MM.1S (cell line): ENCODE data around the gene ACTN4.

Source experiments
- DNase-seq: peaks from one replicate; pipeline ENCODE4 v3.0.0-alpha.2; 2015
- H2AFZ ChIP-seq: fragments of 300-600 bp; sonication (generic); 2 replicates; pipeline ENCODE4 v1.6.0; 2016; ENCODE audit warnings: antibody characterized with exemption, low read length
- H3F3A ChIP-seq: fragments of 300-600 bp; sonication (generic); 2 replicates; pipeline ENCODE4 v1.6.1; 2016; ENCODE audit warnings: mild to moderate bottlenecking, antibody characterized with exemption, low read length, moderate library complexity, mixed read lengths; ENCODE audit not compliant: insufficient read depth
- H3K27ac ChIP-seq: fragments of 300-600 bp; sonication (generic); 2 replicates; pipeline ENCODE4 v1.5.1; 2016; ENCODE audit warnings: mild to moderate bottlenecking, low read length
- H3K27me3 ChIP-seq: fragments of 300-600 bp; sonication (generic); replicated peaks from 2 replicates; pipeline ENCODE4 v1.6.0; 2016; ENCODE audit warnings: low read length; ENCODE audit not compliant: insufficient read depth
- H3K36me3 ChIP-seq: fragments of 300-600 bp; sonication (generic); replicated peaks from 2 replicates; pipeline ENCODE4 v1.6.1; 2016; ENCODE audit warnings: mild to moderate bottlenecking, low read length, mixed read lengths; ENCODE audit not compliant: insufficient read depth
- H3K4me1 ChIP-seq: fragments of 300-600 bp; sonication (generic); 2 replicates; pipeline ENCODE4 v1.6.1; 2016; ENCODE audit warnings: low read length, mixed read lengths
- H3K4me2 ChIP-seq: fragments of 300-600 bp; sonication (generic); 2 replicates; pipeline ENCODE4 v1.6.0; 2016; ENCODE audit warnings: low read depth, low read length
- H3K4me3 ChIP-seq: fragments of 300-600 bp; sonication (generic); 2 replicates; pipeline ENCODE4 v1.5.1; 2016; ENCODE audit warnings: low read length, mixed read lengths
- H3K79me2 ChIP-seq: fragments of 300-600 bp; sonication (generic); 2 replicates; pipeline ENCODE4 v1.6.1; 2016; ENCODE audit warnings: mixed run types, low read length, mixed read lengths
- H3K9ac ChIP-seq: fragments of 300-600 bp; sonication (generic); 2 replicates; pipeline ENCODE4 v1.6.1; 2016; ENCODE audit warnings: low read length, mixed read lengths
- H3K9me2 ChIP-seq: fragments of 300-600 bp; sonication (generic); replicated peaks from 2 replicates; pipeline ENCODE4 v1.6.1; 2016; ENCODE audit warnings: mild to moderate bottlenecking, low read length, mixed read lengths; ENCODE audit not compliant: insufficient read depth
- H3K9me3 ChIP-seq: fragments of 300-600 bp; sonication (generic); replicated peaks from 2 replicates; pipeline ENCODE4 v1.6.1; 2016; ENCODE audit warnings: mild to moderate bottlenecking, low read length, mixed read lengths; ENCODE audit not compliant: insufficient read depth
- H4K20me1 ChIP-seq: fragments of 300-600 bp; sonication (generic); 2 replicates; pipeline ENCODE4 v1.6.1; 2016; ENCODE audit warnings: mild to moderate bottlenecking, low read length, moderate library complexity, mixed read lengths; ENCODE audit not compliant: insufficient read depth
- EZH2 ChIP-seq: fragments of 300-600 bp; sonication (generic); optimal IDR thresholded peaks from 2 replicates; pipeline ENCODE3; 2017; ENCODE audit warnings: low read depth, mild to moderate bottlenecking, antibody characterized with exemption, low read length, mixed read lengths
- EZH2phosphoT487 ChIP-seq: fragments of 300-600 bp; sonication (generic); IDR thresholded peaks from 2 replicates; pipeline ENCODE4 v1.6.1; 2018; ENCODE audit warnings: antibody characterized with exemption, low read length
- TF ChIP-seq, protein P1 (sequence below): fragments of 300-600 bp; sonication (generic); IDR thresholded peaks from 2 replicates; pipeline ENCODE4 v1.5.1; 2016; ENCODE audit warnings: antibody characterized with exemption, low read length, mixed read lengths

The ACTN4 gene

DNA sequence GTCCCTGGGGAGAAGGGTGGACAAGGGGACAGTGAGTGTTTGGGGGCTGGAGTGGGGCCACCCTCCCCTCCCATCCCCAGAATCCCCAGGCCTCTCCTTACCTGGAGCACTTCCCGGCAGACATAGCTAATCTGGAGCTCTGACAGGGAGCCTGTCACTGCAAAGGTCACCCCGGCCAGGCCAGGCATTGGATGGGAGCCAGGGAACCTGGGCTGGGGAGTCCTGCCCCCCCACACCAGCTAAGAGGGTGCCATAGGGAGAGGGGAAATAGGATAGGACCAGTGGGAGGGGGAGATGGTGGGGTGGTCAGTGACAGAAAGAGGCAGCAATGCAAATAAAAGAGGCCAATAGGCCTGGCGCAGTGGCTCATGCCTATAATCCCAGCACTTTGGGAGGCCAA lies 33.2 kb upstream of the ACTN4 start:
- Histone ChIP-seq H3K4me3 (no peak overlapping the region), H3K9me2 (no peaks in the 10 kb centered on the region), H4K20me1 (no peaks in the 10 kb centered on the region), H3F3A (peaks cover 13% of the 10 kb centered on the region), H3K27me3 (no peaks in the 10 kb centered on the region), H3K9me3 (no peaks in the 10 kb centered on the region), H3K27ac (no peak overlapping the region), H2AFZ (no peak overlapping the region), H3K4me1 (0 out of 2 replicates have a peak, but pooled peaks cover 8% of the 10 kb centered on the region), H3K79me2 (peaks cover 31% of the 10 kb centered on the region), H3K9ac (no peak overlapping the region), H3K4me2 (no peak overlapping the region), H3K36me3 (no peaks in the 10 kb centered on the region)
- DNase-seq: no peak
- TF ChIP-seq EZH2phosphoT487 (no peak), EZH2 (no peak)
- TF ChIP-seq, protein P1, sequence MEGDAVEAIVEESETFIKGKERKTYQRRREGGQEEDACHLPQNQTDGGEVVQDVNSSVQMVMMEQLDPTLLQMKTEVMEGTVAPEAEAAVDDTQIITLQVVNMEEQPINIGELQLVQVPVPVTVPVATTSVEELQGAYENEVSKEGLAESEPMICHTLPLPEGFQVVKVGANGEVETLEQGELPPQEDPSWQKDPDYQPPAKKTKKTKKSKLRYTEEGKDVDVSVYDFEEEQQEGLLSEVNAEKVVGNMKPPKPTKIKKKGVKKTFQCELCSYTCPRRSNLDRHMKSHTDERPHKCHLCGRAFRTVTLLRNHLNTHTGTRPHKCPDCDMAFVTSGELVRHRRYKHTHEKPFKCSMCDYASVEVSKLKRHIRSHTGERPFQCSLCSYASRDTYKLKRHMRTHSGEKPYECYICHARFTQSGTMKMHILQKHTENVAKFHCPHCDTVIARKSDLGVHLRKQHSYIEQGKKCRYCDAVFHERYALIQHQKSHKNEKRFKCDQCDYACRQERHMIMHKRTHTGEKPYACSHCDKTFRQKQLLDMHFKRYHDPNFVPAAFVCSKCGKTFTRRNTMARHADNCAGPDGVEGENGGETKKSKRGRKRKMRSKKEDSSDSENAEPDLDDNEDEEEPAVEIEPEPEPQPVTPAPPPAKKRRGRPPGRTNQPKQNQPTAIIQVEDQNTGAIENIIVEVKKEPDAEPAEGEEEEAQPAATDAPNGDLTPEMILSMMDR: no peak

DNA sequence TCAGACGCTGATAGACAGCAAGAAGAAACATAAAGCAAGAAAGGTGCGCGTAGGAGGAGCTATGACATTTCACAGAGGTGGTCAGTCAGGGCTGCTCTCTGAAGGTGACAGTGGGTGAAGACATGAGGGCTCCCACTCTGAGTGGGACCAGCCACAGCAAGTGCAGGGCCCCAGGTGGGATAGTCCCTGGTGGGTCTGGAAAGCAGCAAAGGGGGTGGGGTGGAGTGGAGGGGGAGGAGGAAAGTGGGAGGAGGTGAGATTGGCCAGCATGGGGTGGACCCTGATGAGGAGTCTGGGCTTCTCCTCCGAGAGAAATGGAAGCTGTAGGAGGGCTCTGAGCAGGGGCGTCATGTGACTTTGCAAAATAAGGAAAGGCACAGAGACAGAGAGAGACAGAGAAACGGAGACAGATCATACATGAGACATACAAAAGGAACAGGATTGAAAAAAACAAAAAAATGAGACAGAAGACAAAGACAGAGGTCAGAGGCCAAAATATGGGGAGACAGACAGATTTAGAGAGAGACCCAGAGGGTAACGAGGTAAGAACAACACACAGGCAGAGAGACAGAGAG lies 32.4 kb upstream of the ACTN4 start:
- no peaks in the 10 kb centered on the region for H3K36me3 ChIP-seq
- H3K4me2 ChIP-seq: no peak overlapping the region
- peaks cover 14% of the 10 kb centered on the region for H3K4me1 ChIP-seq
- DNase-seq: no peak
- H3K4me3 ChIP-seq: no peak overlapping the region
- H3K9me2 ChIP-seq: no peaks in the 10 kb centered on the region
- no peaks in the 10 kb centered on the region for H4K20me1 ChIP-seq
- H2AFZ ChIP-seq: no peak overlapping the region
- H3K27ac ChIP-seq: no peak overlapping the region
- no peak for TF ChIP-seq EZH2
- TF ChIP-seq, protein P1: no peak
- TF ChIP-seq EZH2phosphoT487: no peak
- no peak overlapping the region for H3K9ac ChIP-seq
- no peaks in the 10 kb centered on the region for H3K9me3 ChIP-seq
- H3K27me3 ChIP-seq: no peaks in the 10 kb centered on the region
- H3K79me2 ChIP-seq: peaks cover 39% of the 10 kb centered on the region
- peaks cover 13% of the 10 kb centered on the region for H3F3A ChIP-seq

DNA sequence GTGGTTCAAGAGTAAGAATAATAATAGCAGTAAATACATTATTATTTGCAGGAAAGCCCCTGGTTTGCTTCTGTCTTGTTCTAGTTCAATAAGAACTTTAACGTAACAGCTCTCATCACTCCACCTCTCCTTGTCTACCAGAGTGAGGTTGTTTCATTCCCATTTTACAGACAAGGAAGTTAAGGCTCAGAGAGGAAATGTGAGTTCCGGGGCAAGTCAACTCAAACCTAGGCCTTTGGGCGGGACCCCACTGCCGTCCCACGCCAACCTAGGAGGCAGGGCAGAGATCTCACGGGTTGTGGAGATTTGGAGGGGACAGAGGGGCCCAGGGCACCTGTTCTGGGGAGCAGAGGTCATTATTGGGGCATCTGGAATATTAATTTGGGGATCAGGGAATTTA lies 31.2 kb upstream of the ACTN4 start:
- peaks cover 2% of the 10 kb centered on the region; the same call in 1 of the 2 replicates for H3K36me3 ChIP-seq
- H3K27ac ChIP-seq: no peak overlapping the region
- no peak overlapping the region for H2AFZ ChIP-seq
- H3K4me2 ChIP-seq: peak overlapping the region; percentile 95; the same call in 1 of the 2 replicates
- peaks cover 16% of the 10 kb centered on the region for H3K4me1 ChIP-seq
- H4K20me1 ChIP-seq: no peaks in the 10 kb centered on the region
- H3K9ac ChIP-seq: no peak overlapping the region
- H3F3A ChIP-seq: peaks cover 13% of the 10 kb centered on the region
- H3K79me2 ChIP-seq: peaks cover 51% of the 10 kb centered on the region
- no peak for DNase-seq
- no peaks in the 10 kb centered on the region for H3K9me3 ChIP-seq
- H3K27me3 ChIP-seq: no peaks in the 10 kb centered on the region
- no peaks in the 10 kb centered on the region for H3K9me2 ChIP-seq
- TF ChIP-seq EZH2 (no peak), EZH2phosphoT487 (no peak)
- TF ChIP-seq, protein P1: no peak
- no peak overlapping the region for H3K4me3 ChIP-seq
